Effector memory CD4-positive, alpha-beta T cell (primary cell): ENCODE results near the gene WNT1.

ENCODE experiments used
- DNase-seq, 3 donors: peaks; one replicate each; pipeline ENCODE4 v3.0.0-alpha.2; 2020
- H3K27ac ChIP-seq: 2 replicates; pipeline ENCODE4 v1.7.0; 2013; ENCODE audit warnings: mild to moderate bottlenecking, low read length, moderate library complexity; ENCODE audit not compliant: insufficient read depth, poor library complexity, severe bottlenecking
- H3K27me3 ChIP-seq: replicated peaks from 2 replicates; pipeline ENCODE4 v1.7.0; 2013; ENCODE audit warnings: mild to moderate bottlenecking, low read length; ENCODE audit not compliant: insufficient read depth, control insufficient read depth, poor library complexity, severe bottlenecking
- H3K36me3 ChIP-seq: 2 replicates; pipeline ENCODE4 v1.7.0; 2013; ENCODE audit warnings: mild to moderate bottlenecking, low read length, moderate library complexity; ENCODE audit not compliant: control insufficient read depth, insufficient read depth
- H3K4me1 ChIP-seq: 2 replicates; pipeline ENCODE4 v1.7.0; 2013; ENCODE audit warnings: low read length, mild to moderate bottlenecking; ENCODE audit not compliant: control insufficient read depth, insufficient read depth, poor library complexity, severe bottlenecking
- H3K4me3 ChIP-seq: 2 replicates; pipeline ENCODE4 v1.7.0; 2013; ENCODE audit warnings: low read length, low read depth, mild to moderate bottlenecking; ENCODE audit not compliant: insufficient read depth, poor library complexity, severe bottlenecking
- H3K9me3 ChIP-seq: 2 replicates; pipeline ENCODE4 v1.7.0; 2013; ENCODE audit warnings: mild to moderate bottlenecking, low read length, moderate library complexity; ENCODE audit not compliant: control insufficient read depth

Gene WNT1

DNA sequence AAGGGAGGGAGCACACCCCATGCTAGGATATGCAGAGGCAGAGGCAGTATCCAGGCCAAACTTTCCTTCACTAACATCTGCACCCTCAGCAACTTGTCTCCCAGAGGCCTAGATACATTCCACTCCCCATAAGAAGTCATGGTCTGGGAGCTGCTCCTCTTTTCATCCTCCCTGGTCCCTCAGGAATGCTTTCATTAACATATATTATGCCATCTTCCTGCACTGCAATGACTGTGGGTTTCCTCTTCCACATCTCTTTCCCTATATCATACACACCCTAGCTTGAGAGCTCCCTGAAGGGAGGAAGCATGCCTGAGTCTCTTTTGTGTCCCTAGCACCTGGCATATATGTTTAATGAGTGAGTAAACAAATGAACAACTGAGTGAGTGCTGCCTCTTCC lies 12.4 kb downstream of the WNT1 start:
- H3K27me3 ChIP-seq, result peaks cover 12% of the 10 kb centered on the region
- DNase-seq, result no peak
- H3K36me3 ChIP-seq, result no peaks in the 10 kb centered on the region
- peaks cover 10% of the 10 kb centered on the region for H3K4me1 ChIP-seq
- no peak overlapping the region for H3K4me3 ChIP-seq
- H3K9me3 ChIP-seq, result no peaks in the 10 kb centered on the region
- H3K27ac ChIP-seq, result no peak overlapping the region

DNA sequence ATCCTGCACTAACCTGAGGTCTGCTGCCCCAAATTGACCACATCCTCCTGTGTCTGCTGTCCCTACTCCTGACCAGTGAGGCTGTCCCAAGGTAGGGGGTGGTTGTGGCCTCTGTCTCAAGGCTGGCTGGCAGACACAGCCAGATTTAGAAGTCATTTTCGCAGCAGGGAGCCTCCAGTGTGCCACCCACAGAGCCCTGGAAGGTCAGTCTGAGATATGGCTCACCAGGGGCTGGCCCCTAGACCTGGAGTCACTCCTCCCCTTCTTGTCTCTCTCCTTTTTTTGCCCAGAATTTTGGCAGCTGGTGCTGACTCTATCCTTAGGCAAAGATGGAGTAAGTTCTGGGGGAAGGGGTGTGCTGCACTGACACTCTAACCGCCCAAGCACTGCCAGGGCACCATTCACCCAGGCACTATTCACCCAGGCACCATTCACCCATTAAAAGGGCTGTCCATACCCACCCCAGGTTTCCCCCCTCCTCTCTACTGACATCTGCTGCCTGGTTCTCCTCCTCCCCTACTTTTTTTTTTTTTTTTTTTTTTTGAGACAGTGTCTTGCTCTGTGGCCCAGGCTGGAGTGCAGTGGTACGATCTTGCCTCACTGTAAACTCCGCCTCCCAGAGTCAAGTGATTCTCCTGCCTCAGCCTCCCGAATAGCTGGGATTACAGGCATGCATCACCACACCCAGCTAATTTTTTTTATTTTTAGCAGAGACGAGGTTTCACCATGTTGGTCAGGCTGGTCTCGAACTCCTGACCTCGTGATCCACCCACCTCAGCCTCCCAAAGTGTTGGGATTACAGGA lies 13.3 kb downstream of the WNT1 start:
- no peak overlapping the region for H3K4me3 ChIP-seq
- no peaks in the 10 kb centered on the region for H3K9me3 ChIP-seq
- DNase-seq, result no peak
- H3K36me3 ChIP-seq, result no peaks in the 10 kb centered on the region
- no peak overlapping the region for H3K27ac ChIP-seq
- H3K27me3 ChIP-seq, result peaks cover 12% of the 10 kb centered on the region
- peaks cover 11% of the 10 kb centered on the region for H3K4me1 ChIP-seq

DNA sequence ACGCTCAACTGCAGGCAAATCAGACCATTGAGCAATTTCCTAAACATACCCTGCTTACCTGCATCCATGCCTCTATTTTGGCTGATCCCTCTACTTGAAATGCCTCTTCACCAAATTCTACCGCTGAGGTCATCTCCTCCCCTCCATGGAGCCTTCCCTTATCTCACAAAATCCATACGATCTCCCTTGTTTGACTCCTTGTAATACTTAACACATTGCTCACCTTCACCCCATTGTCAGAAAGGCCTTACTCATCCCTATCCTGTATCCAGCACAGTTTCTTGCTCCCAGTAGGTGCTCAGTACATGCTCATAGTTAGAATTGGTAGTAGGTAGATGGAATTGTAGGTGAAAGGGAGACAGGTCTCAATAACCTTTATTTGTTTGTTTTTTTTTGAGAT lies 15.7 kb downstream of the WNT1 start:
- Histone ChIP-seq H3K27ac (no peak overlapping the region), H3K4me1 (peaks cover 32% of the 10 kb centered on the region), H3K27me3 (peaks cover 27% of the 10 kb centered on the region), H3K36me3 (no peaks in the 10 kb centered on the region), H3K4me3 (no peak overlapping the region), H3K9me3 (no peaks in the 10 kb centered on the region)
- DNase-seq, result no peak

DNA sequence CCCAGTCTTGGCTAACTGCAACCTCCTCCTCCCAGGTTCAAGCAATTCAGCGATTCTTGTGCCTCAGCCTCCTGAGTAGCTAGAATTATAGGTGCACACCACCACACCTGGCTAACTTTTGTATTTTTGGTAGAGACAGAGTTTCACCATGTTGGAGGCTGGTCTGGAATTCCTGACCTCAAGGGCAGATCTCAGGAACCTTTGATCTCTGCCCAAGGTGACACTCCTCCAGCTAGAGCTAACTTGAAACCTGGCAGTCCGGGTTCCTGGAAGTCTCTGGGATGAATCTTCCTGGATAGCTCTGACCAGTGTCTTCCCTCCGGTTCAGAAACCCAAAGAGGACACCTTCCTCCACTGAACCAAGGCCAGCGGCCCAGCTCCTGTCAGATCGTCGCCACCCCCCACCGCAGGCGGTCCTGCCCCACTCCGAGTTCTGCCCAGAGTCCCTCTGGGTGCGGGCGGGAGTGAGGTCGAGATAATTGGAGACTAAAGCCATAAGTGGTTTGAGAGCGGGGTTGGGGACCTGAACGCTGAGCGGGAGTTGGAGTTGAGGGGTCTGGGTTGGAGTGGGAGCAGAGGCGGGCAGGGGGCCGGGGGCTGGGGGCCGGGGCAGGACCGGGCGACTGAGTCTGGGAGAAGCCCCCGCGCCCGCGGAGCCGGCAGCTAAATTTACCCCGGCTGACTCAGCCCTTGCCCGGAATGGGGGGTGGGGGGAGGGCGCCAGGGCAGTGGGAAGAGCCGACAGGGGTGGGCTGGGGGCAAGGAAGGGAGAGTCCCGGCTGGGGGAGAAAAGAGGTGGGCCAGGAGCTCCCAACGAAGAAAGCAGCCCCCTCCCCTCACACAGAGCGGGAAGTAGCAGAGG lies 16.3 kb downstream of the WNT1 start:
- Histone ChIP-seq H3K36me3 (no peaks in the 10 kb centered on the region), H3K27me3 (peaks cover 30% of the 10 kb centered on the region), H3K27ac (no peak overlapping the region), H3K4me3 (no peak overlapping the region), H3K9me3 (no peaks in the 10 kb centered on the region), H3K4me1 (peaks cover 37% of the 10 kb centered on the region)
- DNase-seq, result no peak

GRCh38 chr12:48995086-48995879 lies 17.2 kb downstream of the WNT1 start:
- H3K4me1 ChIP-seq, result peaks cover 46% of the 10 kb centered on the region
- H3K4me3 ChIP-seq, result no peak overlapping the region
- H3K36me3 ChIP-seq, result no peaks in the 10 kb centered on the region
- peaks cover 37% of the 10 kb centered on the region for H3K27me3 ChIP-seq
- peak in 2 of 3 donors; percentile 25 to 29 for DNase-seq
- H3K9me3 ChIP-seq, result no peaks in the 10 kb centered on the region
- H3K27ac ChIP-seq, result no peak overlapping the region

DNA sequence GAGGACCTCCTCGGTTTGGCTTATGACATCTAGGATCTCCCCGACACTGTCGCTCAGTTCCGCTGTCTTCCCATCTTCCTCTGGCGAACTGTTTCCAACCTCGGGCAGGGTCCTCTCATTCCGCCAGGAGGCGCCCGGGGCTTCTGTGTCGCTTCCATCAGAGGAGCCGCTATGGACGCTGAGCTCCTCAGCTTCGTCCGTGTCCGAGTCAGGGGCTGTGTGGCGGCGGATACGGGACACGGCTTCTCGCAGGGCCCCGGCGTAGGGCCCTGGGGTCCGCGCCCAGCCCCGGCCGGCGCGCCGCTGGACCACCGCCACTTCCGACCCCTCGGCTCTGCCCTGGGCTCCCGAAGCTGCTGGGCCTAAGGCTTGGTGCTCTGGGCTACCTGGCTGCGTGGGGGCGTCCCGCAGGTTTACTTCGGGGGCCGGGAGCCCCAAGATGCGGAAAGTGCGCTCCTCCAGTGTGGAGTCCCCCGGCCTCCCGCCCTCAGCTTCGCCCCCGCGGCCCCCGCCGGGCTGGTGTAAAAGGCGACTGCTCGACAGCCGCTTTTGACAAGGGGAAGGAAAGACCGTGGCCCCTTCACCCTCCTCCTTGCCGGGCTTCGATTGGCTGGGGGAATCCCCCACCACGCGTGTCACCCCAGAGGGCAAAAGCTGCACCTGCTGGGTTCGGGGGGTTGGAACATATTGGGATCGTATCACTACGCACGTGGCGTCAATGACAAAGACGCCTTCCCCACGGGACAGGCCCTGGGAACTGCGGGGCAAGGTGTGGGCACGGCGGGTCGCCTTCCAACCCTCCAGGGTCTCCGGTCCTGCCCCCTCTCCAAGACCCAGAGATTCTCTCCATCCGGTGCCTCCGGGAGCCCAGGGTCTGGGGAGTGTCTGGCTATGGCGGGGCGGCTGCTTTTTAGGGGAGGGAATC lies 18.9 kb downstream of the WNT1 start:
- Histone ChIP-seq H3K4me1 (peaks cover 46% of the 10 kb centered on the region), H3K36me3 (peaks cover 2% of the 10 kb centered on the region), H3K27me3 (peaks cover 37% of the 10 kb centered on the region), H3K9me3 (no peaks in the 10 kb centered on the region), H3K4me3 (peak overlapping the region; percentile 59), H3K27ac (no peak overlapping the region)
- peak; percentile 55 to 59 (median 59) for DNase-seq

- H3K9me3 ChIP-seq, result no peaks in the 10 kb centered on the region
- H3K4me1 ChIP-seq, result peaks cover 46% of the 10 kb centered on the region
- H3K27ac ChIP-seq, result no peak overlapping the region
- peak overlapping the region; percentile 59 for H3K4me3 ChIP-seq
- peaks cover 10% of the 10 kb centered on the region for H3K36me3 ChIP-seq
- DNase-seq, result peak in 1 of 3 donors; percentile 31
- H3K27me3 ChIP-seq, result peaks cover 37% of the 10 kb centered on the region
Measured at GRCh38 chr12:48997719-48998496, 19.8 kb downstream of the WNT1 start.

DNA sequence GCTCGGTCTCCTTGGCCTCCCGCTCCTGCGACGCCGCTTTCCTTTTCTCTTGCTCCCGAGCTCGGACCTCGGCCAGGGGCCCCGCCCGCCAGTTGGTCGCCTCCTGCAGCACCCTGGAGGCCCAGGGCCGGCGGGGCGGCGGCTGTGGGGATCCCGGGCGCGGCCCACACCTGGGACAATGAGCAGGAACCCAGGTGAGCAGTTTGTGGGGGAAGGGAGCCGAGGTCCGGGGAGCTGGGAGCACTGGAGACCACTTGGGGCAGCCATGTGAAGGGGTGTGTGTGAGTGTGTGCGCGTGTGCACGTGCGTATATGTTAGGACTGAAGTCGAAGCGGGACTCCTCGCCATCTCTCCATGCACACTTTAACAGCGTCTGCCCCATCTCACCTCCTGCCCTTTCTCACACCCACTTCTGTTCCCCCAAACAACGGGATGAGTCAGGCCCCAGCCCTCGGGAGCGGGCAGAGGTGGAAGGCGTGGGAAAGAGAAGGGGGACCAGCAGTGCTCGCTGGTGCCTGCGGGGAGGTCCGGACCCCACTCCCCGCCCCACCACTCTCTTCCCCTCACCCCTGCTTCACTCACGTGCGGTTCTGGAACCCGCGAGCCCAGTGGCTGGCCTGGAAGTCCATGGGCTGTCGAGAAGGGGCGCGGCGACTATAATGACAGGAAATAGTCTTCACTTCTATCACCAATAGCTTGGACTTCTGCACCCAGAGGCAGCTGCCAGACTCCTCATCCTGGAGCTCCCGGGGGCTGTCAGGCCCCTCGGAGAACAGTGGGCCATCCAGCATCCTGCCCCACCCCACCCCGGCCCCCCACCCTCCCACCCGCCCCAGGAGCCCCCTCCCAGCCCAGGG lies 20.6 kb downstream of the WNT1 start:
- Histone ChIP-seq H3K27me3 (peaks cover 37% of the 10 kb centered on the region), H3K4me3 (peak overlapping the region; percentile 59), H3K9me3 (no peaks in the 10 kb centered on the region), H3K4me1 (peaks cover 46% of the 10 kb centered on the region), H3K36me3 (peaks cover 18% of the 10 kb centered on the region), H3K27ac (no peak overlapping the region)
- no peak for DNase-seq
